GM12891 (cell line): Measurements from ENCODE around the gene VPS26B.

ENCODE experiments used
- DNase-seq: peaks from one replicate; pipeline ENCODE4 v3.0.0; 2011; ENCODE audit warnings: low spot score; ENCODE audit not compliant: insufficient read length
- FAIRE-seq: peaks from 2 replicates; lab custom pipeline; 2011; peaks lifted over from hg19 to GRCh38; lab: Jason Lieb, UNC
- PAX5 ChIP-seq: IDR thresholded peaks from 2 replicates; pipeline ENCODE4 v1.6.1; 2011; ENCODE audit warnings: low read length, moderate library complexity, mild to moderate bottlenecking; ENCODE audit not compliant: insufficient read depth, severe bottlenecking
- POLR2A ChIP-seq: IDR thresholded peaks from 2 replicates; pipeline ENCODE4 v1.6.1; 2011; ENCODE audit warnings: low read depth, low read length, control low read depth
- POLR2AphosphoS5 ChIP-seq: IDR thresholded peaks from 2 replicates; pipeline ENCODE4 v1.6.1; 2011; ENCODE audit warnings: low read depth, low read length, control low read depth
- POU2F2 ChIP-seq: IDR thresholded peaks from 2 replicates; pipeline ENCODE4 v1.6.1; 2011; ENCODE audit warnings: low read depth, mild to moderate bottlenecking, control low read depth, low read length, moderate library complexity
- SPI1 ChIP-seq: IDR thresholded peaks from 2 replicates; pipeline ENCODE4 v1.6.1; 2011; ENCODE audit warnings: low read depth, low read length, control low read depth
- TAF1 ChIP-seq: IDR thresholded peaks from 2 replicates; pipeline ENCODE4 v1.6.1; 2011; ENCODE audit warnings: low read depth, low read length, control low read depth

VPS26B gene

DNA sequence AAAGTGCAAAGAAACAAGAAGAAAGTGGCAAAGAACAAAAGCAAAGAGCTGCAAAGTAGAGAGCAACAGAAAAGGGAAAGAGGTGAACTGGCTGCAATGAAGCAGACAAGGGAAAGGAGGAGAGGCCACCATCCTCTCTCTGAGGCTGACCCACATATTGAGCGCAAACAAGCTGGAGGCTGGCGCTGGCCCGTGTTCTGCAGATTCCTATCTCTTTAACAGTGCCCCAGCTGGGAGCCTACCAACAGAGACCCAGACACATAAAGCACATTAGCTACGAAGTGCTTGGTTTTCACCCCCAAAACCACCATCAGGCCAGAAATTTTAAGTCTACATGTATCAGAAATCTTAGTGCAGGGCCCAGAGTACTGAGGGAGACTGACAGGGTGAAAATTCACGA, 18.3 kb upstream of the VPS26B start:
- DNase-seq = no peak
- FAIRE-seq = no peak
- TF ChIP-seq TAF1 (no peak), SPI1 (no peak)

DNA sequence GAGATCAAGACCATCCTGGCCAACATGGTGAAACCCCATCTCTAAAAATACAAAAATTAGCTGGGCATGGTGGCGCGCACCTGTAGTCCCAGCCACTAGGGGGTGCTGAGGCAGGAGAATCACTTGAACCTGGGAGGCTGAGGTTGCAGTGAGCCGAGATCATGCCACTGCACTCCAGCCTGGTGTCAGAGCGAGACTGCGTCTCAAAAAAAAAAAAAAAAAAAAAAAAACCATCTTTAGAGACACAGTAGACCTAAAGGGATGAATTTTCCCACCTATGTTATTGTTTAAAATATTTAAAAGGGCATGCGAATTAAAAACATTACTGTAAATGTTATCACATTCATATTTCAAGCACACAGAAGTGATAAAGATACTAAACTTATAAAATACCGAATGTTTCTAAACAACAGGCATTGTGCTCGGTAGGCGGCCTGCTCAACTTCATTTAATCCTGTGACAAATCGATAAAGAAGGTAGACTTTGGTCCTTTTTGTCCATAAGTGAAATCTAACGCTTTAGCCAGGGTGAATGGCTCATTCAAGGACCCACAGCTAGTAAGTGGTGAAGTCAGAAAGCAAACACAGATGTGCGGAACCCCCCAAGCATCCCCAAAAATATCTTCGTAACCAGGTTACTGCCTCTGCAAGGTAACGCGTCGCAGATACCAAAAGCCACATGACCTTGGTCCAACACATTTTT, 16.8 kb upstream of the VPS26B start:
- DNase-seq (no peak), FAIRE-seq (no peak)
- no peak for TF ChIP-seq POU2F2
- no peak for TF ChIP-seq POLR2A
- TF ChIP-seq TAF1 = no peak
- no peak for TF ChIP-seq POLR2AphosphoS5
- TF ChIP-seq PAX5 = no peak
- no peak for TF ChIP-seq SPI1

DNA sequence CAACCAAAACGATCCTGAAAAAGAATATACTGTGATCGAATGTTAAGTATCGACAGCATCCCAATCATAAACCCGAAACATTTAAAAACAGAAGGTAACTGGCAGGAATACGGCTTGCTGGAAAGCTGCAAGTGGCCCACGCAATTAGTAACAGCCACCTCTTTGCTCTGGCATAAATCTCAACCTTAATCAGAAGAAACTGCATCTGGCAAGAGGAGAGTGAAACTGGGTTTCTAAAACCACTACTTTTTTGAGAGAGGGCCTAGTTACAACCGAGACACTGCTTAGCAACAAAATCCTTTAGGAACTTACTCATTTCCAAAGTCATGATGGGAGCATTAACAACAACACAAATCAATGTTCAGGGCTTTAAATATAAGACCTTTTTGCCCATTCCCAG, 8.6 kb upstream of the VPS26B start:
- no peak for TF ChIP-seq POU2F2
- TF ChIP-seq POLR2AphosphoS5 = no peak
- TF ChIP-seq PAX5 = no peak
- no peak for TF ChIP-seq TAF1
- TF ChIP-seq SPI1 = no peak
- no peak for TF ChIP-seq POLR2A
- no peak for FAIRE-seq
- no peak for DNase-seq

DNA sequence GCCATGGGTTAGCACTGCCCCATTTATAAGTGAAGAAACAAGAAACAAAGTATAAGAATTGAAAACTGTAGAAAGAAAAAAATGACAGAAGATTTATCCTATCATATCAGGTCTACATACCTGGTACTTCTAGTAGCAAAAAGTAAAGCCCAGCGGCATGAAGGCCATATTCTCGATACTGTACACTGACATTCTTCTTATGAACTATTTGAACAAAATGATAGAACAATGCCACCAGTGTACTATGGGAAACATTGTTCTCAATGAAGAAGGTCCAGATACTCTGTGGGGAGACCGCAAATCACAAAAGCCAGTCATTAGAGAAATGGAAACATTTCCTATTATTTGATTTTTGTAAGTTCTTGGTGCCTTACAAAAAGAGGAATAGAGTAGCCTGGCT, 7.7 kb upstream of the VPS26B start:
- FAIRE-seq (no peak), DNase-seq (no peak)
- TF ChIP-seq POU2F2 (no peak), TAF1 (no peak), POLR2AphosphoS5 (no peak), POLR2A (no peak), PAX5 (no peak), SPI1 (no peak)

DNA sequence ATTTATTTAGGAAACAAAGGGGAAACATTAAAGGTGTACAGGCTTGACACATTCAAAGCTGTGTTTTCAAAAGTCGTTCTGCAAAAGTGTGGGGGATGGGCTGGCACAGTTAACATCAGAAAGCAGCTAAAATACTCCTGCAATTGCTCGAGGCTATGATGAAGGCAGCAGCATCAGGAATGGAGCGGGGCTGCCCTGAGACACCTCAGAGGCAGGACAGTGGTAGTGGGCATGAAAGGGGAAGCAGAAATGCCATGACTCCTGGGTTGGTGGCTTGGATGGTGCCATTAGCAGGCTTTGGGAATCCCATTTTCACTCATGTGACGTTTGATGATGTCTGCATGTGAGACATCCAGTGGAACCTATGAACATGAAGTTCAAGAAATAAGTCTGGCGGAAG, 1.4 kb upstream of the VPS26B start:
- FAIRE-seq (no peak), DNase-seq (no peak)
- no peak for TF ChIP-seq SPI1
- TF ChIP-seq TAF1 = no peak
- no peak for TF ChIP-seq POLR2A
- no peak for TF ChIP-seq POLR2AphosphoS5
- TF ChIP-seq POU2F2 = no peak
- TF ChIP-seq PAX5 = no peak

DNA sequence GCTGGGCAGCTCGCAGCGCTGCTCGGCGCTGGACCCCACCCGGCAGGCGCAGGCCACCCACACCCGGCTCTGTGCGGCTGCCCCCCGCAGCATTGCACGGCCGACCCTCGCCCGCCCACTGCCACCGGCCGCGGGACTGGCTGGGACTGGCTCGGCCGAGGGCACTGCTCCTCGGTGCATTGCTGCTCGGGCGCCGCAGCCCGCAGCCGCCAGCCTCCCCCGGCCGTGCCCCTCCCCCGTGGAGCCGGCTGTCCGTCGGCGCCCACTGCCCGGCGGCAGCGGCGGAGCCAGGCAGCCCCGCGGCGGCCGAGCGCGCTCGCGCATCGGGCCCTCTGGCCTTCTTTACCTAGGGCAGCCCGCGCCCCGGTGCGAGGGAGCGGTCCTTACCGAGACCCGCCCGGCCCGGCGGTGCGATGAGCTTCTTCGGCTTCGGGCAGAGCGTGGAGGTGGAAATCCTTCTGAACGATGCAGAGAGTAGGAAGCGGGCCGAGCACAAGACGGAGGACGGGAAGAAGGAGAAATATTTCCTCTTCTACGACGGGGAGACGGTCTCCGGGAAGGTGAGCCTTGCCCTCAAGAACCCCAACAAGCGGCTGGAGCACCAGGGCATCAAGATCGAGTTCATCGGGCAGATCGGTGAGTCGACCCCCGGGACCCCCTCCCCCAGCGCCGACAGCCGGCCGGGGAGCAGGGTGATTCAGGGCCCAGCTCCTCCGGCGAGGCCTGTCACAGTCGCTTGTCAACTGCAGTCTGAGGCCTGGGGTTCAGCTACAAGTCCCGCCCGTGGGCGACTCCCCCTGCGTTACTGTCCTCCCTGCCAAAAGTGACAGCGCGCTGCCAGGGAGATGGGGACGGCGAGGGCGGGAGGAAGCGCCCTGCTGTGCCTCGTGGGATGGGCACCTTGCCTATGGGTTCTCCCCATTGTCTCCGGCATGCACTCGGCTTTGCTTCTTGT, 516 bp downstream of the VPS26B start:
- FAIRE-seq (peak; percentile 61), DNase-seq (no peak)
- no peak; the same call in 1 of the 2 replicates for TF ChIP-seq POLR2A
- no peak for TF ChIP-seq PAX5
- TF ChIP-seq TAF1 = peak; percentile 3; the same call in 1 of the 2 replicates

DNA sequence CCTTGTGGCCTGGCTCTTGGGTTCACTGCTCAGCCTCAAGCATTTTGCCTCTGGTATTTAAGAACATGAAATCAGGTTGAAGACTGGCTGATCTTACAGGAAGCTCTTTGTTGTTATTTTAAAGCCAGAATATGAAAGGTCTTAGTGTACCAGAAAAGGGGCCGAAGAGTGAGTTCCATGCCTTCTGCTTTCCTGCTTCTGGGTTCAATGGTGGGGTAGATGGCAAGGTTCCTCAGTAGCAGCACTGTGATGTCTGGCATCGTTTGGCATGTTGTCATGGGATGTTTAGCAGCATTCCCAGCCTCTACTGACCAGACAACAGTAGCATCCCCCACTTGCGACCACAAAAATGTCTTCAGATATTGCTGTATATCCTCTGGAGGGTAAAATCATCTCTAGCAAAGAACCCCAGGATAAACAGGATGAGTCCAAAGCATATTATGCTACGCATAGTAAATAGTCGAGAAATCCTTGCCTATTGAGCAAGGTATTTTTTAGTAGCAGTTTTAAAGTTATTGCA, 2.4 kb downstream of the VPS26B start:
- DNase-seq = no peak
- TF ChIP-seq POU2F2 = no peak
- no peak for TF ChIP-seq PAX5
- TF ChIP-seq SPI1 = no peak
- no peak for TF ChIP-seq TAF1
- no peak for TF ChIP-seq POLR2AphosphoS5
- no peak for TF ChIP-seq POLR2A
- FAIRE-seq = no peak

DNA sequence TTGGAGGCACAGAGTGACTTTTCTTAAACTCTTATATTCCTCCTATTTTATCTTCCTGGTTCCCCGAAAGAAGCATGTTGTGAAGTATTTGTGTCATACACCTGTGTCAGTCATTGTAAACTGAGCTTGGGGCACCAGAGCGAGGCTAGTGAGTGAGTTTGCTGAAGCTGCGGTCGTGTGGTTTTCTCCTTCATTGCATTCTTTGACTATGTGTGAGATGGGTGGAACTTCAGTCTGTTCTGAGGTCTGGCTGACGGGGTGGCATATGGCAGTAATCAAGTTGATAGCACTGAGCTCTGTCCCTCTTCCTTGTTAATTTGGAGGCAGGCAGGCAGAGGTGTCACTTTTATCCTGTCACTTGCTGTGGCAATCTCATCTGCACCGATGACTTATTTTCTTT, 4.2 kb downstream of the VPS26B start:
- TF ChIP-seq PAX5 = peak; percentile 83
- TF ChIP-seq TAF1 = no peak
- TF ChIP-seq POU2F2 = peak; percentile 83; the same call in 1 of the 2 replicates
- FAIRE-seq = peak; percentile 90
- DNase-seq = peak; percentile 51

DNA sequence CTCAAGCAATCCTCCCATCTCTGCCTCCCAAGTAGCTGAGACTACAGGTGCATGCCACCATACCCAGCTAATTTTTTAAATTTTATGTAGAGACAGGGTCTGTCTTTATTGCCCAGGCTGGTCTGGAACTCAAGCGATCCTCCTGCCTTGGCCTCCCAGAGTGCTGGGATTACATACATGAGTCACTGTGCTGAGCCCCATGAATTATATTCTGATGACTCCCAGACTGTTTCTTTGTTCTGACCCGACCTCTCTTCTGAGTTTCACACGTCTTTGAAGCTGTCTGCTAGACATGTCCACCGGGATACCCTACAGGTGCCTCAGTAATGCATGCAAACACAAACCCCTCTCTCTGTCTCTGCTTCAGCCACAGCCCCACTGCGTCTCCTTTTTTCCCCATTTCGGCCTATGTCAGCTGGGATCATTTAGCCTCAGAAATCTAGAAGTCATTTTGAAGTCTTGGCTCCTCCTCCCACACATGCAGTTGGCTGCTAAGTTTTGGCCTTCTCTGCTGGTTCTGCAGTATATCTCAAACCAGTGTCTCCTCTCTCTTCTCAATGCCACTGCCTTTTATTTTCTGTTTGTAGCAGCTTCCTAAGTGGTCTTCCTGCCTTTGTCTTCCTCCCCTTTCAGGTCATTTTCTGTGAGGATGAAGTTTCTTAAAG, 4.8 kb downstream of the VPS26B start:
- DNase-seq = no peak
- FAIRE-seq = no peak
- TF ChIP-seq SPI1 = no peak
- TF ChIP-seq POLR2A = no peak
- TF ChIP-seq POLR2AphosphoS5 = no peak
- TF ChIP-seq TAF1 = no peak
- TF ChIP-seq POU2F2 = no peak
- TF ChIP-seq PAX5 = no peak
